NCI-H146 treated with DMSO at 0.1 percent for 48 hours (cell line): ENCODE measurements around the gene GAL3ST2.
"Not testable (repeated sequence)": the region's sequence is repeated elsewhere in the genome, so short reads cannot be mapped to it uniquely, and the experiment has no call there.

ENCODE experiments used
- DNase-seq: peaks from one replicate; lab custom pipeline; 2025; ENCODE audit not compliant: unreplicated experiment; lab: John Stamatoyannopoulos, UW

Gene GAL3ST2

GRCh38 chr2:241791385-241791784, 14.8 kb downstream of the GAL3ST2 start:
- DNase-seq = not testable (repeated sequence)

GRCh38 chr2:241793385-241793784, 16.8 kb downstream of the GAL3ST2 start:
- no peak for DNase-seq

- DNase-seq = no peak
Measured at GRCh38 chr2:241794250-241794823, 17.7 kb downstream of the GAL3ST2 start.

GRCh38 chr2:241795021-241795999, 18.7 kb downstream of the GAL3ST2 start:
- no peak for DNase-seq

GRCh38 chr2:241796209-241796608, 19.6 kb downstream of the GAL3ST2 start:
- no peak for DNase-seq

GRCh38 chr2:241796610-241797138, 20.1 kb downstream of the GAL3ST2 start:
- DNase-seq = no peak

- no peak for DNase-seq
Measured at GRCh38 chr2:241797441-241798080, 20.9 kb downstream of the GAL3ST2 start.

GRCh38 chr2:241798081-241798630, 21.5 kb downstream of the GAL3ST2 start:
- DNase-seq = no peak

GRCh38 chr2:241798631-241799521, 22.3 kb downstream of the GAL3ST2 start:
- DNase-seq = no peak

- DNase-seq = no peak
Measured at GRCh38 chr2:241799522-241800197, 23.0 kb downstream of the GAL3ST2 start.

GRCh38 chr2:241800198-241800903, 23.7 kb downstream of the GAL3ST2 start:
- not testable (repeated sequence) for DNase-seq

GRCh38 chr2:241801611-241802420, 25.2 kb downstream of the GAL3ST2 start:
- no peak for DNase-seq

- DNase-seq = no peak
Measured at GRCh38 chr2:241802421-241803318, 26.0 kb downstream of the GAL3ST2 start.

- peak; percentile 38 for DNase-seq
Measured at GRCh38 chr2:241803387-241804325, 27.0 kb downstream of the GAL3ST2 start.

GRCh38 chr2:241804326-241805229, 28.0 kb downstream of the GAL3ST2 start:
- DNase-seq = no peak
